ENCODE measurements around the gene TEX261. TPM values are rescaled to one million over a fixed set of nuclear protein-coding genes. Genes with fewer than 3 reads are reported as not detected.

The TEX261 gene
- total and polyA plus RNA-seq, 2 of the 8 experiments (the other 6 are each of a cell fraction or from before 2014, with no cell fraction given): 25.2 to 30.1 TPM

- TF ChIP-seq TAF1 (IDR thresholded peaks at IDR 0.05; ENCODE audit: low read depth, low read length) (no peak), NANOG (IDR thresholded peaks at IDR 0.05; ENCODE audit: insufficient read depth, low read depth, low read length, poor library complexity, severe bottlenecking) (no peak), CHD2 (IDR thresholded peaks at IDR 0.05; ENCODE audit: low read length) (no peak), RFX5 (IDR thresholded peaks at IDR 0.05; ENCODE audit: borderline replicate concordance, low read depth, low read length) (no peak), MAX (IDR thresholded peaks at IDR 0.05) (no peak)
These were observed 29.2 kb downstream of the TEX261 start (continued) for GRCh38 chr2:70965506-70965905.

Data from H1 (cell line).